Activated CD4-positive, alpha-beta T cell treated with anti-CD3 and anti-CD28 coated beads, Interleukin-2, amount 10 ng/mL, durations not matched to agents 24 days and 14 days (primary cell): ENCODE results near the gene DUSP15. TPM values are rescaled to one million over a fixed set of nuclear protein-coding genes. Genes with fewer than 3 reads are reported as not detected.
"Not testable (repeated sequence)": the region's sequence is repeated elsewhere in the genome, so short reads cannot be mapped to it uniquely, and the experiment has no call there.

Experiments
- DNase-seq: peaks from one replicate; pipeline ENCODE4 v3.0.0; 2022
- H3K27ac Mint-ChIP-seq: one replicate; pipeline ENCODE4 v1.8.0; 2022; ENCODE audit warnings: mild to moderate bottlenecking, mixed read lengths
- H3K27me3 Mint-ChIP-seq: one replicate; pipeline ENCODE4 v1.8.0; 2022; ENCODE audit warnings: mixed read lengths
- H3K36me3 Mint-ChIP-seq: one replicate; pipeline ENCODE4 v1.8.0; 2022; ENCODE audit warnings: low read depth, mild to moderate bottlenecking, mixed read lengths
- H3K4me1 Mint-ChIP-seq: one replicate; pipeline ENCODE4 v1.8.0; 2021; ENCODE audit warnings: mixed read lengths
- H3K4me3 Mint-ChIP-seq: one replicate; pipeline ENCODE4 v1.8.0; 2022; ENCODE audit warnings: mild to moderate bottlenecking, moderate library complexity, mixed read lengths
- H3K9me3 Mint-ChIP-seq: one replicate; pipeline ENCODE4 v1.8.0; 2021; ENCODE audit warnings: mixed read lengths
- intact Hi-C: fragments of 100-400 bp; cut with micrococcal nuclease; formaldehyde crosslinking; loops from one replicate; pipeline ENCODE4 v1.15.1; 2023
- total RNA-seq: library from RNA; stranded (reverse); gene quantifications from 2 replicates; pipeline ENCODE4 v1.2.3, GENCODE V29; 2022

Gene DUSP15
- total RNA-seq, 1 donor from 2014 or later: not detected

DNA sequence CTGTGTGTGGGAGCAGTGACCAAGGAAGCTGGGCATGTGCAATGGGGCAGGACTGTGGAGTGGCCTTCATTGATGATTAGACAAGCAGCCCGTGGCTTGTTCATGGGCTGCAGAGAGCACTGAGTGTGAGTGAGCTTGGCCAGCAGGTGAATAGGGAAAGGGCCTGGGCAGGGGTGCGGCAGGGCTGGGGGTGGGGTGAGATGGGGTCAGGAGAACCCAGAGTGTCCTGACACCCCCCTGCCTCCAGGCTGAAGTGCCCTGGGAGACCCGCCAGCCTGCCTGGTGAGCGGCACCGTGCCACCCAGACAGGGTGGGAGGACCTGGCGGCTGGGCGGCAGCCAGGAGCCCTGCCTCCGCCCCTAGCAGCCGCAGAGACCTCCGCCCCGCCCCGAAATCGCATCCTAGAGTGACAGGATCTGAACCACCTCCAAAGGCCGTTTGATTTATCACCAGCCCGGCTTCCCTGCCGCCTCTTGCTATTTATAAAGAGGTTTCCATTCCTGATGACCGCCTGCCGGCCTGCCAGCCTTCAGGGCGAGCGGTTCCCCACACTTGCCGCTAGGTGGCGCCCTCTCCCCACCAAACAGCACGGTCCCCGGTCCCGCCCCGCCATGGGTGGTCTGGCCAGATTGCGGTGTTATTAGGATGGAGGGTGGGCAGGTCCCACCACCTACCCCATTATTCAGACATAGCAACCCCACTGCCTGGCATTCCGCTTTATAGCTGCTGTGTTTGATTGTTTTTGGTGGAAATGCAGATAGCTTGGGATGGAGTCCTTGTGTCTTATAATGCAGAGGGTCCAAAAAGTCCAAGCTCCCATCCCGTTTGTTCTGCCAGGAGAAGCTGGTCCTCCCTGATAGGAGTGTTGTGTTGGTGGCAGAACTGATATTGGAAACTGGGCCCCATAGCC is 47.7 kb downstream of the DUSP15 start:
- no peaks in the 10 kb centered on the region for H3K9me3 Mint-ChIP-seq
- intact Hi-C loops: loop anchor here (1.0 to 10.0 kb wide), 4 partner anchors 24 to 270 kb away; partner anchors contain the start of gene PDRG1
- DNase-seq: peak; percentile 92
- H3K4me1 Mint-ChIP-seq: peaks cover 9% of the 10 kb centered on the region
- H3K36me3 Mint-ChIP-seq: no peaks in the 10 kb centered on the region
- H3K4me3 Mint-ChIP-seq: peak overlapping the region; percentile 17
- peaks cover 5% of the 10 kb centered on the region for H3K27me3 Mint-ChIP-seq
- no peak overlapping the region for H3K27ac Mint-ChIP-seq

- H3K4me1 Mint-ChIP-seq: peaks cover 9% of the 10 kb centered on the region
- no peaks in the 10 kb centered on the region for H3K9me3 Mint-ChIP-seq
- H3K27ac Mint-ChIP-seq: no peak overlapping the region
- no peak for DNase-seq
- H3K4me3 Mint-ChIP-seq: no peak overlapping the region
- peaks cover 5% of the 10 kb centered on the region for H3K27me3 Mint-ChIP-seq
- intact Hi-C loops: loop anchor here (10.0 kb wide), 1 partner anchor 213 kb away; no protein-coding TSS in a partner anchor
- H3K36me3 Mint-ChIP-seq: no peaks in the 10 kb centered on the region
These were observed 48.9 kb downstream of the DUSP15 start for GRCh38 chr20:31821427-31821826.

GRCh38 chr20:31820228-31820627 is 50.1 kb downstream of the DUSP15 start:
- intact Hi-C loops: loop anchor here (10.0 kb wide), 1 partner anchor 215 kb away; no protein-coding TSS in a partner anchor
- Mint-ChIP-seq H3K4me1 (peaks cover 9% of the 10 kb centered on the region), H3K9me3 (no peaks in the 10 kb centered on the region)

GRCh38 chr20:31819083-31819784 is 51.1 kb downstream of the DUSP15 start, which contains the start of gene MYLK2:
Gene MYLK2 (plus strand): TSS chr20:31819356. CDS start chr20:31819581, 225 bp downstream.
- H3K9me3 Mint-ChIP-seq: no peaks in the 10 kb centered on the region
- no peak for DNase-seq
- no peaks in the 10 kb centered on the region for H3K36me3 Mint-ChIP-seq
- no peak within 1 kb of the TSS for H3K4me3 Mint-ChIP-seq
- H3K27me3 Mint-ChIP-seq: peaks cover 5% of the 10 kb centered on the region
- H3K4me1 Mint-ChIP-seq: peaks cover 9% of the 10 kb centered on the region
- H3K27ac Mint-ChIP-seq: no peak within 1 kb of the TSS
- intact Hi-C loops: no loop called here

More at GRCh38 chr20:31820228-31820627, 50.1 kb downstream of the DUSP15 start:
- Mint-ChIP-seq H3K27me3 (peaks cover 5% of the 10 kb centered on the region), H3K4me3 (no peak overlapping the region), H3K27ac (no peak overlapping the region), H3K36me3 (no peaks in the 10 kb centered on the region)
- no peak for DNase-seq

DNA sequence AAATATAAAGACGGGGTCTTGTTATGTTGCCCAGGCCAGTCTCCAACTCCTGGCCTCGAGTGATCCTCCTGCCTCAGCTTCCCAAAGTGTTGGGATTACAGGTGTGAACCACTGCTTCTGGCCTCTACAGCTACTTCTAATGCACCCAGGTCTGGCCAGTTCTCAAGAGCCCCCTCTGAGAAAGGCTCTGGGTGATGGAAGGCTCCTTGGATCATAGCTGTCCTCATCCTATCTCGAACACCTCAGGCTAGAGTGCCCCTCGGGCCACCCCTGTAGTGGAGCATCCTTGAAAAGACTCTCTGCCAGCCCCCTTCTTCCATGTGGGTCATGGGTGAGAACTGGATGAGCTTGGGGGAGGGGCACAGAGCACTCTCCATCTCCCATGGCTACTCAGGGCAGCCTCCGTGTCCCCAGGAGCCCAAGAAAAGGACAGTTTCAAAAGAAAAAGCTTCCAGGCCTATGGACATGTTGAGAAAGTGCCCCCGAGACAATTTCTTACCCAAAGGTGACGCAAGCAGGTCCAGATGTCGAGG is 51.9 kb downstream of the DUSP15 start:
- H3K9me3 Mint-ChIP-seq: no peaks in the 10 kb centered on the region
- no peak overlapping the region for H3K4me3 Mint-ChIP-seq
- peaks cover 6% of the 10 kb centered on the region for H3K4me1 Mint-ChIP-seq
- no peaks in the 10 kb centered on the region for H3K36me3 Mint-ChIP-seq
- no peak for DNase-seq
- H3K27me3 Mint-ChIP-seq: peaks cover 5% of the 10 kb centered on the region
- intact Hi-C loops: no loop called here
- H3K27ac Mint-ChIP-seq: no peak overlapping the region

GRCh38 chr20:31817461-31817860 is 52.9 kb downstream of the DUSP15 start:
- H3K4me3 Mint-ChIP-seq: no peak overlapping the region
- H3K36me3 Mint-ChIP-seq: no peaks in the 10 kb centered on the region

GRCh38 chr20:31816221-31816620 is 54.1 kb downstream of the DUSP15 start:
- H3K4me3 Mint-ChIP-seq: no peak overlapping the region
- H3K4me1 Mint-ChIP-seq: no peaks in the 10 kb centered on the region
- no peak for DNase-seq
- intact Hi-C loops: no loop called here
- H3K27ac Mint-ChIP-seq: no peak overlapping the region
- no peaks in the 10 kb centered on the region for H3K9me3 Mint-ChIP-seq
- no peaks in the 10 kb centered on the region for H3K36me3 Mint-ChIP-seq
- H3K27me3 Mint-ChIP-seq: peaks cover under 1% of the 10 kb centered on the region

More at GRCh38 chr20:31817461-31817860, 52.9 kb downstream of the DUSP15 start:
- H3K9me3 Mint-ChIP-seq: no peaks in the 10 kb centered on the region
- no peak for DNase-seq
- peaks cover 5% of the 10 kb centered on the region for H3K27me3 Mint-ChIP-seq
- intact Hi-C loops: no loop called here
- H3K27ac Mint-ChIP-seq: no peak overlapping the region
- H3K4me1 Mint-ChIP-seq: peaks cover 3% of the 10 kb centered on the region

- Mint-ChIP-seq H3K9me3 (no peaks in the 10 kb centered on the region), H3K36me3 (no peaks in the 10 kb centered on the region), H3K27me3 (no peaks in the 10 kb centered on the region), H3K27ac (no peak overlapping the region), H3K4me3 (no peak overlapping the region), H3K4me1 (no peaks in the 10 kb centered on the region)
- DNase-seq: no peak
- intact Hi-C loops: no loop called here
These were observed 54.7 kb downstream of the DUSP15 start for GRCh38 chr20:31815408-31816188.

DNA sequence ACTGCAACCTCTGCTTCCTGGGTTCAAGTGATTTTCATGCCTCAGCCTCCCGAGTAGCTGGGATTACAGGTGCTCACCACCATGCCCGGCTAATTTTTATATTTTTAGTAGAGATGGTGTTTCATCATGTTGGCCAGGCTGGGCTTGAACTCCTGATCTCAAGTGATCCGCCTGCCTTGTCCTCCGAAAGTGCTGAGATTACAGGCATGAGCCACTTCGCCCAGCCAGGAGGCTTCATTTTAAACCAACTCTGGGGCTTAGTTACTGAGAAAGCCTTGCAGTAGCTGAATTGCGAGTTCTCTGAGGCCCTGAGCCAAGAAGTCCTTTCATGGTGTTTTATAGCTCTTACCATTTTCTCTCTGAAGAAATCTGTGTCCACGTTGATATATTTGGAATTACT is 56.2 kb downstream of the DUSP15 start:
- H3K4me1 Mint-ChIP-seq, H3K27ac Mint-ChIP-seq, H3K9me3 Mint-ChIP-seq, H3K36me3 Mint-ChIP-seq, H3K4me3 Mint-ChIP-seq, intact Hi-C loops, DNase-seq, H3K27me3 Mint-ChIP-seq: not testable (repeated sequence)

DNA sequence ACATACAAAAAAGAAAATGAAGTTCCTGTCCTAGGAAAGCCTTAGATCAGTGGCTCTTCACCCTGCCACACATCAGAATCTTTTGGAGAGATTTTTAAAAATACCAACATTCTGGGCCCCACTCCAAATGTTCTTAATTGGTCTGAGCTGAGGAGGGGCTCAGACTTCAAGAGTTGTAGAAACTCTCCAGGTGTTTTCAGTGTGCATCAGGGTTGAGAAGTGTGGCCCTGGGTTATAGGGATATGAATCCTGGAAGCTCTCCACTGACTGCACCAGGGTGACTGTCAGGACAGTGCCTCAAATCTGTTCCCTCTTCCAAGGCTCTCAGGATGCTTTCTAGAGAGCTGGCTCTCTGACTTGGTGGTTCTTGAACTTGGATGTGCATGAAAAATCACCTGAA is 56.7 kb downstream of the DUSP15 start:
- Mint-ChIP-seq H3K9me3 (no peaks in the 10 kb centered on the region), H3K27ac (no peak overlapping the region), H3K4me3 (no peak overlapping the region), H3K27me3 (no peaks in the 10 kb centered on the region), H3K4me1 (peaks cover 2% of the 10 kb centered on the region), H3K36me3 (peaks cover 2% of the 10 kb centered on the region)
- DNase-seq: no peak
- intact Hi-C loops: no loop called here

DNA sequence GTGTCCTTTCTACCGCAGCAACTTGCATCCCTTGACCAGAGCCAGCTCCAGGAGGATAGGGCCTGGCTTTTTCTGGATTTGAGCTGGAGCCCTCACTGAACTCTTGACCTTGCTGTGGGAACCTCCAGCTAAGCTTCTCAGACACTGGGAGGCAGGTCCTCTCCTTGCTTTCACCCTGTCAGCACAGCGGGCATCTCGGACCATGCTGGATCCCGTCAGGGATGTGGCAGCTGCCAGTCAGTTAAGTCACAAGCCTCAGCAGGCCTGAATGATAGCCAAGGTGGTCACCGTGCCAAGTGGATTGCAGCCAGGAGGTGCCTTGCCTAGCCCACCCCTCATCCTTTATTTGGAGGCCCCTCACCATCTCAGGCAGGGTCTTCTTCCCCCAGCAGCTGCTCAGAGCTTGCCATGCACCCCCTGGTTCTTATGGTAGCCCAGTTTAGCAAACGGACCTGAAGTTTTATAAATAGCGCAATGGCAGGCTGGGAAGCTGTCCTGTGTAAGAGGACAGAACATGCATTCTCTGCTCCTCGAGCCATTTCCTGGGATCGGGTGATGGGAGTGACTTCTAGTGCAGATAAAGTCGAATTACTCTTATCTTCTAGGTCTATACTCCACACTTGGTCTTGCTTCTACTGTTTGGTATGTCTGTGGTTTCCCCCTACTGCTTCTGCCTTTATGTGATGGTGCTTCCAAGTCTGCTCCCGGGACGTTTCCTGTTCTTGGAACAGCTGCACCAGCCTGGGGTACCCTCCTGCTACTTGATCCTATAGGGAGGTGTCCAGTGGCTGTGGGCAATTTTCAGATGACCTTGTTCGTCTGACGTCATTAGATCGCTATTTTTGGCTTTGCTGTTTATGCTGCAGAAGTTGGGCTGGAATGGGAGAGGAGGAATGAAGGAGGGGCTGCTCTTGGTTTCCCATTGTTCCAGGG is 58.3 kb downstream of the DUSP15 start:
- Mint-ChIP-seq H3K4me3 (no peak overlapping the region), H3K27me3 (no peaks in the 10 kb centered on the region), H3K27ac (no peak overlapping the region)

DNA sequence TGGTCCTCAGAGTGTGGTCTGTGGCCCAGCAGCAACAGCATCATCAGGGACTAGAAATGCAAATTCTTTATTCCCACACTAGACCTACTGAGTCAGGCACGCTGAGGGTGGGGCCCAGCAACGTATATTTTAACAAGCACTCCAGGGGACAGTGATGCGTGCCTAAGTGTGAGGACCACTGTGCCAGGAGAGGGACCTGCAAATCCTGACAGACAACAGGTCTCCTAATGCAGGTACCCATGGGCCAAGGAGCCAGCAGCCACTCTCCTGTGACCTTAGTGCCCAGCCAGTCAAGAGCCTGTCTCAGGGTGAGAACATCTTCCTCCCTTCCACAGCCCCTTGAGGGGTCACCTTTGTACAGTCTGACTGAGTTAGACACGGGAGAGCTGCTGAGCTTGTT is 59.1 kb downstream of the DUSP15 start:
- intact Hi-C loops: no loop called here
- Mint-ChIP-seq H3K4me3 (no peak overlapping the region), H3K9me3 (no peaks in the 10 kb centered on the region), H3K27me3 (no peaks in the 10 kb centered on the region), H3K27ac (no peak overlapping the region), H3K4me1 (peaks cover 7% of the 10 kb centered on the region), H3K36me3 (peaks cover 10% of the 10 kb centered on the region)
- DNase-seq: no peak

More for the DNA sequence above, 58.3 kb downstream of the DUSP15 start:
- Mint-ChIP-seq H3K4me1 (peaks cover 2% of the 10 kb centered on the region), H3K36me3 (peaks cover 4% of the 10 kb centered on the region), H3K9me3 (no peaks in the 10 kb centered on the region)
- DNase-seq: no peak
- intact Hi-C loops: no loop called here
